OCI-LY3 (cell line): Measurements from ENCODE around the gene ILF2.

Experiments used
- H2AFZ ChIP-seq: fragments of 200-600, 300-600 bp; shearing (Covaris generic); 2 replicates; pipeline ENCODE4 v1.6.0; 2014; ENCODE audit warnings: antibody characterized with exemption, low read depth, low read length
- H3K27ac ChIP-seq: fragments of 200-600, 300-600 bp; sonication (generic); 2 replicates; pipeline ENCODE4 v1.5.1; 2014; ENCODE audit warnings: mild to moderate bottlenecking, low read length, moderate library complexity, mixed read lengths
- H3K27me3 ChIP-seq: fragments of 200-600, 300-600 bp; sonication (generic); 2 replicates; pipeline ENCODE4 v1.6.1; 2014; ENCODE audit warnings: low read depth, low read length, mixed read lengths
- H3K36me3 ChIP-seq: fragments of 200-600, 300-600 bp; sonication (generic); replicated peaks from 2 replicates; pipeline ENCODE3; 2014; ENCODE audit warnings: low read depth, low read length, mixed read lengths
- H3K4me1 ChIP-seq: fragments of 300-600, 200-600 bp; sonication (generic); 2 replicates; pipeline ENCODE4 v1.6.1; 2014; ENCODE audit warnings: low read length, mixed read lengths
- H3K4me2 ChIP-seq: fragments of 200-600, 300-600 bp; sonication (generic); 2 replicates; pipeline ENCODE4 v1.6.1; 2014; ENCODE audit warnings: low read length, mixed read lengths
- H3K4me3 ChIP-seq: fragments of 300-600, 200-600 bp; sonication (generic); 2 replicates; pipeline ENCODE4 v1.5.1; 2014; ENCODE audit warnings: antibody characterized with exemption, mild to moderate bottlenecking, low read length, moderate library complexity
- H3K79me2 ChIP-seq: fragments of 300-600, 200-600 bp; shearing (Covaris generic); 2 replicates; pipeline ENCODE4 v1.6.1; 2014; ENCODE audit warnings: mild to moderate bottlenecking, low read length, mixed read lengths
- H3K9ac ChIP-seq: fragments of 300-600, 200-600 bp; shearing (Covaris generic); 2 replicates; pipeline ENCODE4 v1.6.0; 2014; ENCODE audit warnings: mild to moderate bottlenecking, low read length, moderate library complexity
- H3K9me3 ChIP-seq: fragments of 200-600, 300-600 bp; shearing (Covaris generic); 2 replicates; pipeline ENCODE4 v1.6.1; 2014; ENCODE audit warnings: low read length, mixed read lengths; ENCODE audit not compliant: insufficient read depth
- H4K20me1 ChIP-seq: fragments of 200-600, 300-600 bp; sonication (generic); 2 replicates; pipeline ENCODE4 v1.6.1; 2016; ENCODE audit warnings: low read length, mixed read lengths; ENCODE audit not compliant: insufficient read depth
- CTCF ChIP-seq: fragments of 200-600, 300-600 bp; sonication (generic); IDR thresholded peaks from 2 replicates; pipeline ENCODE4 v1.5.1; 2014; ENCODE audit warnings: antibody characterized with exemption, low read length, low read depth
- EZH2phosphoT487 ChIP-seq: fragments of 200-600 bp; shearing (Covaris generic); IDR thresholded peaks from 2 replicates; pipeline ENCODE4 v1.6.1; 2018; ENCODE audit warnings: antibody characterized with exemption, mixed run types, low read depth

ILF2 gene

GRCh38 chr1:153659656-153660055 lies 11.1 kb downstream of the ILF2 start:
- H4K20me1 ChIP-seq, result no peaks in the 10 kb centered on the region
- H3K27me3 ChIP-seq, result no peaks in the 10 kb centered on the region
- H3K9ac ChIP-seq, result peak overlapping the region; percentile 80
- H3K9me3 ChIP-seq, result no peaks in the 10 kb centered on the region
- H3K4me3 ChIP-seq, result peak overlapping the region; percentile 83
- H3K27ac ChIP-seq, result no peak overlapping the region
- peaks cover 16% of the 10 kb centered on the region for H3K79me2 ChIP-seq
- peaks cover 39% of the 10 kb centered on the region for H3K36me3 ChIP-seq
- no peak overlapping the region for H2AFZ ChIP-seq
- H3K4me2 ChIP-seq, result peak overlapping the region; percentile 76
- peaks cover 13% of the 10 kb centered on the region for H3K4me1 ChIP-seq
- TF ChIP-seq EZH2phosphoT487 (no peak), CTCF (no peak)

- H4K20me1 ChIP-seq, result no peaks in the 10 kb centered on the region
- TF ChIP-seq CTCF, result no peak
- TF ChIP-seq EZH2phosphoT487, result no peak
- H3K27me3 ChIP-seq, result no peaks in the 10 kb centered on the region
- H3K27ac ChIP-seq, result peak overlapping the region; percentile 75
- peaks cover 13% of the 10 kb centered on the region for H3K4me1 ChIP-seq
- H3K9ac ChIP-seq, result peak overlapping the region; percentile 80
- H3K79me2 ChIP-seq, result peaks cover 16% of the 10 kb centered on the region
- H3K9me3 ChIP-seq, result no peaks in the 10 kb centered on the region
- no peak overlapping the region for H2AFZ ChIP-seq
- peaks cover 34% of the 10 kb centered on the region for H3K36me3 ChIP-seq
- peak overlapping the region; percentile 83 for H3K4me3 ChIP-seq
- peak overlapping the region; percentile 76 for H3K4me2 ChIP-seq
Measured at GRCh38 chr1:153659175-153659534, 11.6 kb downstream of the ILF2 start.

- Histone ChIP-seq H3K9me3 (no peaks in the 10 kb centered on the region), H3K27me3 (no peaks in the 10 kb centered on the region)
- no peak for TF ChIP-seq CTCF
- no peak for TF ChIP-seq EZH2phosphoT487
Measured at GRCh38 chr1:153658400-153659174, 12.2 kb downstream of the ILF2 start, which contains the start of gene SNAPIN. Gene SNAPIN, plus strand, starts transcription at chr1:153658703. Its CDS starts 41 bp downstream, at chr1:153658744.

GRCh38 chr1:153655333-153655732 lies 15.5 kb downstream of the ILF2 start:
- no peak overlapping the region for H3K27ac ChIP-seq
- H3K36me3 ChIP-seq, result no peaks in the 10 kb centered on the region
- H3K4me2 ChIP-seq, result no peak overlapping the region
- no peaks in the 10 kb centered on the region for H3K9me3 ChIP-seq
- no peaks in the 10 kb centered on the region for H4K20me1 ChIP-seq
- H3K79me2 ChIP-seq, result peaks cover 16% of the 10 kb centered on the region
- H3K9ac ChIP-seq, result no peak overlapping the region
- peaks cover 18% of the 10 kb centered on the region for H3K4me1 ChIP-seq
- TF ChIP-seq CTCF (no peak), EZH2phosphoT487 (no peak)
- H3K4me3 ChIP-seq, result no peak overlapping the region
- H3K27me3 ChIP-seq, result no peaks in the 10 kb centered on the region
- H2AFZ ChIP-seq, result no peak overlapping the region

More at GRCh38 chr1:153658400-153659174, 12.2 kb downstream of the ILF2 start, which contains the start of gene SNAPIN:
- peak within 1 kb of the TSS; percentile 76 for H3K4me2 ChIP-seq
- H3K4me1 ChIP-seq, result peaks cover 13% of the 10 kb centered on the region
- H3K9ac ChIP-seq, result peak within 1 kb of the TSS; percentile 80
- H3K79me2 ChIP-seq, result peaks cover 16% of the 10 kb centered on the region
- H3K36me3 ChIP-seq, result peaks cover 28% of the 10 kb centered on the region
- peak within 1 kb of the TSS; percentile 75 for H3K27ac ChIP-seq
- H4K20me1 ChIP-seq, result no peaks in the 10 kb centered on the region
- peak within 1 kb of the TSS; percentile 84 for H2AFZ ChIP-seq
- peak within 1 kb of the TSS; percentile 83 for H3K4me3 ChIP-seq
